B cell (primary cell): Measurements from ENCODE around the gene NFASC. TPM values are rescaled to one million over a fixed set of nuclear protein-coding genes. Genes with fewer than 3 reads are reported as not detected.

Source experiments
- ATAC-seq: fragments of 200-7000 bp; cut with Tn5 transposase; one replicate; pipeline ENCODE4 v1.10.0; 2021; ENCODE audit warnings: low read depth, mild to moderate bottlenecking, moderate number of reproducible peaks, moderate library complexity
- CTCF ChIA-PET: fragments of 350-600 bp; sonication (Branson Sonifier 250); formaldehyde crosslinking; loops from one replicate; lab custom pipeline; 2021; ENCODE audit warnings: antibody characterized with exemption, inconsistent platforms; lab: Charles Lee
- POLR2A ChIA-PET: fragments of 350-600 bp; sonication (Branson Sonifier 250); formaldehyde crosslinking; loops from one replicate; lab custom pipeline; 2021; ENCODE audit warnings: antibody characterized with exemption; lab: Charles Lee
- DNase-seq: peaks from one replicate; pipeline ENCODE4 v3.0.0; 2013
- H2AFZ ChIP-seq: 2 replicates; pipeline ENCODE4 v1.6.1; 2012; ENCODE audit warnings: mild to moderate bottlenecking, low read depth, low read length; ENCODE audit not compliant: insufficient read depth, poor library complexity, severe bottlenecking
- H3K27ac ChIP-seq, 2 donors: 1 replicate in 1 of 2; 2 replicates in 1 of 2; pipeline ENCODE4 v1.5.1; 2012 to 2013; ENCODE audit warnings: low read length in 2 of 2, mild to moderate bottlenecking in 2 of 2, moderate library complexity in 1 of 2
- H3K27me3 ChIP-seq, 4 experiments: fragments of 200-600 bp in 1 of 4; sonication (generic) in 1 of 4; replicated peaks in 1 of 4; 1 replicate in 2 of 4; 2 replicates in 2 of 4; pipeline versions ENCODE4 v1.6.1 to v1.7.0; 2013 to 2016; ENCODE audit warnings: low read length in 3 of 4, mild to moderate bottlenecking in 2 of 4, mixed read lengths in 1 of 4, moderate library complexity in 1 of 4; ENCODE audit not compliant: insufficient read depth in 4 of 4, control insufficient read depth in 3 of 4; ENCODE audit errors: control extremely low read depth in 1 of 4
- H3K36me3 ChIP-seq, 2 experiments: replicated peaks in 1 of 2; 1 replicate in 1 of 2; 2 replicates in 1 of 2; pipeline versions ENCODE4 v1.6.1 to v1.7.1; 2013; ENCODE audit warnings: low read length in 1 of 2; ENCODE audit not compliant: insufficient read depth in 2 of 2, control insufficient read depth in 1 of 2; ENCODE audit errors: control extremely low read depth in 1 of 2, extremely low read depth in 1 of 2
- H3K4me1 ChIP-seq, 2 donors: fragments of 200-600 bp in 1 of 2; sonication (generic) in 1 of 2; 1 replicate in 1 of 2; 2 replicates in 1 of 2; pipeline versions ENCODE4 v1.5.1 to v1.6.1; 2013 to 2017; ENCODE audit warnings: low read length in 2 of 2; ENCODE audit not compliant: control insufficient read depth in 2 of 2, insufficient read depth in 2 of 2
- H3K4me2 ChIP-seq: replicated peaks from 2 replicates; pipeline ENCODE3; 2012; ENCODE audit warnings: mild to moderate bottlenecking, low read depth, low read length; ENCODE audit not compliant: poor library complexity, severe bottlenecking
- H3K4me3 ChIP-seq, 5 experiments: fragments of 200-600 bp in 1 of 5; sonication (generic) in 1 of 5; 1 replicate in 3 of 5; 2 replicates in 2 of 5; pipeline versions ENCODE4 v1.5.1 to v1.7.0; 2011 to 2016; ENCODE audit warnings: low read length in 4 of 5, mild to moderate bottlenecking in 4 of 5, low read depth in 2 of 5, control low read depth in 1 of 5, moderate library complexity in 1 of 5; ENCODE audit not compliant: insufficient read depth in 1 of 5; ENCODE audit errors: control extremely low read depth in 1 of 5, extremely low read depth in 1 of 5
- H3K79me2 ChIP-seq: fragments of 200-600 bp; sonication (generic); one replicate; pipeline ENCODE4 v1.6.0; 2016; ENCODE audit warnings: low read length; ENCODE audit not compliant: control insufficient read depth, insufficient read depth
- H3K9ac ChIP-seq: fragments of 200-600 bp; sonication (generic); 2 replicates; pipeline ENCODE4 v1.6.1; 2017; ENCODE audit warnings: mild to moderate bottlenecking, low read length, moderate library complexity
- H3K9me3 ChIP-seq, 3 donors: one replicate each; pipeline versions ENCODE4 v1.6.1 to v1.7.1; 2013; ENCODE audit warnings: low read length in 2 of 3; ENCODE audit not compliant: control insufficient read depth in 2 of 3, insufficient read depth in 1 of 3; ENCODE audit errors: control extremely low read depth in 1 of 3
- H4K20me1 ChIP-seq: 2 replicates; pipeline ENCODE4 v1.6.0; 2012; ENCODE audit warnings: mild to moderate bottlenecking, low read length; ENCODE audit not compliant: insufficient read depth, control insufficient read depth, poor library complexity, severe bottlenecking
- H3K27ac Mint-ChIP-seq: one replicate; pipeline ENCODE4 v1.8.0; 2021; ENCODE audit warnings: mixed read lengths
- H3K27me3 Mint-ChIP-seq: one replicate; pipeline ENCODE4 v1.8.0; 2021; ENCODE audit warnings: mixed read lengths
- H3K4me1 Mint-ChIP-seq: one replicate; pipeline ENCODE4 v1.8.0; 2021; ENCODE audit warnings: mixed read lengths
- H3K4me3 Mint-ChIP-seq: one replicate; pipeline ENCODE4 v1.8.0; 2021; ENCODE audit warnings: mixed read lengths
- H3K9me3 Mint-ChIP-seq: one replicate; pipeline ENCODE4 v1.8.0; 2022; ENCODE audit warnings: mixed read lengths; ENCODE audit not compliant: insufficient read depth
- CTCF ChIP-seq: fragments of 200-600 bp; IDR thresholded peaks from one replicate; pipeline ENCODE4 v1.8.0; 2022; ENCODE audit warnings: antibody characterized with exemption, mild to moderate bottlenecking
- EZH2 ChIP-seq: IDR thresholded peaks from 2 replicates; pipeline ENCODE4 v1.6.1; 2012; ENCODE audit warnings: borderline replicate concordance, low read depth, mild to moderate bottlenecking, moderate library complexity, low read length; ENCODE audit not compliant: insufficient read depth, poor library complexity, severe bottlenecking
- whole genome bisulfite sequencing: methylation state at CpG from one replicate; pipeline ENCODE4 v1.1.5; 2013; ENCODE audit warnings: missing lambda C conversion rate; ENCODE audit not compliant: insufficient coverage; 5-methylcytosine and 5-hydroxymethylcytosine counted together
- intact Hi-C: fragments of 100-400 bp; cut with micrococcal nuclease; formaldehyde crosslinking; loops from one replicate; pipeline ENCODE4 v1.10.0; 2022
- polyA plus RNA-seq: library from polyadenylated mRNA; depleted of rRNA; stranded (reverse); fragments of >200 nt; gene quantifications from 2 replicates; pipeline ENCODE4 v1.2.3, GENCODE V29; 2012
- total RNA-seq, 2 donors: library from RNA; stranded (reverse); fragments of 120-200 nt in 1 of 2; gene quantifications; 1 replicate in 1 of 2; 2 replicates in 1 of 2; pipeline versions ENCODE4 v1.2.3 to v1.2.4, GENCODE V29; 2013 to 2022

The NFASC gene
- total and polyA plus RNA-seq, 2 donors (not counting 1 experiment from before 2014, with no cell fraction given): 0.06 to 0.39 TPM

GRCh38 chr1:204896023-204896422, 25.4 kb downstream of the NFASC start:
- no peaks in the 10 kb centered on the region for H3K4me1 ChIP-seq
- no peaks in the 10 kb centered on the region for H3K9me3 ChIP-seq
- no peak overlapping the region for H3K4me2 ChIP-seq
- no peaks in the 10 kb centered on the region for H3K36me3 ChIP-seq
- ChIA-PET POLR2A (no interaction called here), CTCF (no interaction called here)
- H4K20me1 ChIP-seq: no peaks in the 10 kb centered on the region
- no peak overlapping the region for H2AFZ ChIP-seq
- 90% methylated on average over 5 of the region's 6 CpGs for WGBS
- H3K9ac ChIP-seq: no peak overlapping the region
- no peak for TF ChIP-seq EZH2
- no peak for TF ChIP-seq CTCF
- H3K27ac Mint-ChIP-seq: no peak overlapping the region
- ATAC-seq: no peak
- peaks cover 38% of the 10 kb centered on the region for H3K27me3 Mint-ChIP-seq
- no peak overlapping the region for H3K4me3 ChIP-seq
- H3K4me3 Mint-ChIP-seq: no peak overlapping the region
- peaks cover 0 to 31% (median 12%) of the 10 kb centered on the region in 4 experiments for H3K27me3 ChIP-seq
- no peak overlapping the region for H3K27ac ChIP-seq
- H3K4me1 Mint-ChIP-seq: no peaks in the 10 kb centered on the region
- H3K9me3 Mint-ChIP-seq: no peaks in the 10 kb centered on the region
- intact Hi-C loops: no loop called here
- no peak for DNase-seq
- no peaks in the 10 kb centered on the region for H3K79me2 ChIP-seq

- H3K4me3 Mint-ChIP-seq: no peak overlapping the region
- Histone ChIP-seq H3K36me3 (no peaks in the 10 kb centered on the region), H3K4me3 (no peak overlapping the region), H3K79me2 (no peaks in the 10 kb centered on the region), H3K9me3 (no peaks in the 10 kb centered on the region), H3K4me2 (no peak overlapping the region), H3K9ac (no peak overlapping the region), H4K20me1 (no peaks in the 10 kb centered on the region), H2AFZ (no peak overlapping the region), H3K27me3 (peaks cover 0 to 34% (median 14%) of the 10 kb centered on the region in 4 experiments), H3K4me1 (no peaks in the 10 kb centered on the region), H3K27ac (no peak overlapping the region)
- no peaks in the 10 kb centered on the region for H3K9me3 Mint-ChIP-seq
- intact Hi-C loops: no loop called here
- ATAC-seq: no peak
- 94% methylated on average over 2 of the region's 5 CpGs for WGBS
- no peak overlapping the region for H3K27ac Mint-ChIP-seq
- peaks cover 45% of the 10 kb centered on the region for H3K27me3 Mint-ChIP-seq
- H3K4me1 Mint-ChIP-seq: no peaks in the 10 kb centered on the region
- no peak for DNase-seq
- no peak for TF ChIP-seq EZH2
- TF ChIP-seq CTCF: no peak
- ChIA-PET CTCF (no interaction called here), POLR2A (no interaction called here)
Measured at GRCh38 chr1:204896787-204897469, 26.3 kb downstream of the NFASC start.
